HEK293 (cell line): ENCODE results near the gene DISP3.

ENCODE experiments used
- CTCF ChIP-seq: fragments of 450-650 bp; formaldehyde crosslinking; IDR thresholded peaks from 2 replicates; pipeline ENCODE4 v1.5.1; 2016; ENCODE audit warnings: missing biosample characterization, missing genetic modification characterization
- HOXD13 ChIP-seq: sonication (generic); formaldehyde crosslinking; IDR thresholded peaks from 2 replicates; pipeline ENCODE4 v1.8.0; 2022; ENCODE audit warnings: missing genetic modification reagents, borderline replicate concordance
- TSHZ1 ChIP-seq: fragments of 450-650 bp; formaldehyde crosslinking; IDR thresholded peaks from 2 replicates; pipeline ENCODE4 v1.5.1; 2016; ENCODE audit warnings: missing biosample characterization, missing genetic modification characterization, borderline replicate concordance
- ZNF311 ChIP-seq: fragments of 450-650 bp; formaldehyde crosslinking; IDR thresholded peaks from 2 replicates; pipeline ENCODE4 v1.5.1; 2017; ENCODE audit warnings: missing biosample characterization, missing genetic modification characterization, borderline replicate concordance
- ZNF449 ChIP-seq: fragments of 450-650 bp; formaldehyde crosslinking; IDR thresholded peaks from 2 replicates; pipeline ENCODE4 v1.5.1; 2017; ENCODE audit warnings: missing biosample characterization, mild to moderate bottlenecking, missing genetic modification characterization, moderate library complexity
- ZNF670 ChIP-seq: fragments of 450-650 bp; formaldehyde crosslinking; IDR thresholded peaks from 2 replicates; pipeline ENCODE4 v1.5.1; 2016; ENCODE audit warnings: missing biosample characterization, missing genetic modification characterization, low read depth
- ZNF830 ChIP-seq: fragments of 450-650 bp; IDR thresholded peaks from 2 replicates; pipeline ENCODE4 v1.5.0; 2018; ENCODE audit warnings: missing biosample characterization, missing genetic modification characterization, low read depth, mild to moderate bottlenecking, moderate library complexity

- no peak for TF ChIP-seq ZNF670
- no peak for TF ChIP-seq TSHZ1 (tag by site-specific recombination)
- no peak for TF ChIP-seq CTCF
- no peak for TF ChIP-seq ZNF311 (tag by site-specific recombination)
- no peak for TF ChIP-seq ZNF449 (tag by site-specific recombination)
- no peak for TF ChIP-seq ZNF830 (tag by site-specific recombination)
- no peak for TF ChIP-seq HOXD13
Measured at GRCh38 chr1:11455967-11456570, 22.9 kb upstream of the DISP3 start.
